D721Med (cell line): Measurements from ENCODE around the gene FAM53B.
"Not testable (repeated sequence)": the region's sequence is repeated elsewhere in the genome, so short reads cannot be mapped to it uniquely, and the experiment has no call there.

Experiments
- DNase-seq: peaks from one replicate; pipeline ENCODE4 v3.0.0; 2011; ENCODE audit warnings: low spot score; ENCODE audit not compliant: insufficient read length
- FAIRE-seq: peaks from 2 replicates; lab custom pipeline; 2011; peaks lifted over from hg19 to GRCh38; lab: Jason Lieb, UNC
- CTCF ChIP-seq: IDR thresholded peaks from 2 replicates; pipeline ENCODE4 v1.5.1; 2012; ENCODE audit warnings: mild to moderate bottlenecking, control low read depth; ENCODE audit not compliant: insufficient read depth; ENCODE audit errors: missing control alignments

FAM53B gene

GRCh38 chr10:124612611-124613498, 131.3 kb downstream of the FAM53B start:
- DNase-seq (no peak), FAIRE-seq (no peak)
- no peak for TF ChIP-seq CTCF

- TF ChIP-seq CTCF: no peak
- no peak for DNase-seq
- FAIRE-seq: no peak
Observed at GRCh38 chr10:124611738-124612137, 132.4 kb downstream of the FAM53B start.

- FAIRE-seq, DNase-seq: not testable (repeated sequence)
Observed at GRCh38 chr10:124610851-124611250, 133.3 kb downstream of the FAM53B start.

DNA sequence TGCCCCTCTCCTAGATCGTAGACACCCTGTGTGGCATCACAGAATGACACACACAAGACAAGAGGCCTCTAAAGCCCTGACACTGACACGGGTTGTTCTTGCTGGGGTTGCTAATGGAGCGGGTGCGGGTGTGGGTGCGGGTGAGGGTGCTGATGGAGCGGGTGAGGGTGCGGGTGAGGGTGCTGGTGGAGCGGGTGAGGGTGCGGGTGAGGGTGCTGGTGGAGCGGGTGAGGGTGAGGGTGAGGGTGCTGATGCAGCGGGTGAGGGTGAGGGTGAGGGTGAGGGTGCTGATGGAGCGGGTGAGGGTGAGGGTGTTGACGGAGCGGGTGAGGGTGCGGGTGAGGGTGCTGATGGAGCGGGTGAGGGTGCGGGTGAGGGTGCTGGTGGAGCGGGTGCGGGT, 134.0 kb downstream of the FAM53B start:
- not testable (repeated sequence) for DNase-seq, FAIRE-seq

DNA sequence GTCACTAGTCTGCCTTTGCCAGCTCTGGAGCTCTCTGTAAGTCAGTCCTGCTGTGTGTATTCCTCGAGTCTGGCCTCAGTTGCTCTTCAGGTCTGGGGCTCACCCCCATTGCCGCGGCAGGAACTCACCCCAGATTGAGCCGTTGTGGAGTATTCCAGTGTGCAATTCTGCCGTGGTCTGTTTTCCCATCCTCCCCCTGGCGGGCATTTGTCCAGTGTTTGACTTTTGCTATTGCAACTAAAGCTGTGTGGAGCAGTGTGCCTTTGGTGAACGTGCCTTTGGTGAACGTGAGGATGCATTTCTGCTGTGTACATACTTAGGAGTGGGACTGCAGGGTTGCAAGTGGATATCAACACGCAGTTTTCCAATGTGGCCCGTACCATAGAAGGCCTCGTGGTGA, 134.5 kb downstream of the FAM53B start:
- FAIRE-seq (no peak), DNase-seq (no peak)
- no peak for TF ChIP-seq CTCF

DNA sequence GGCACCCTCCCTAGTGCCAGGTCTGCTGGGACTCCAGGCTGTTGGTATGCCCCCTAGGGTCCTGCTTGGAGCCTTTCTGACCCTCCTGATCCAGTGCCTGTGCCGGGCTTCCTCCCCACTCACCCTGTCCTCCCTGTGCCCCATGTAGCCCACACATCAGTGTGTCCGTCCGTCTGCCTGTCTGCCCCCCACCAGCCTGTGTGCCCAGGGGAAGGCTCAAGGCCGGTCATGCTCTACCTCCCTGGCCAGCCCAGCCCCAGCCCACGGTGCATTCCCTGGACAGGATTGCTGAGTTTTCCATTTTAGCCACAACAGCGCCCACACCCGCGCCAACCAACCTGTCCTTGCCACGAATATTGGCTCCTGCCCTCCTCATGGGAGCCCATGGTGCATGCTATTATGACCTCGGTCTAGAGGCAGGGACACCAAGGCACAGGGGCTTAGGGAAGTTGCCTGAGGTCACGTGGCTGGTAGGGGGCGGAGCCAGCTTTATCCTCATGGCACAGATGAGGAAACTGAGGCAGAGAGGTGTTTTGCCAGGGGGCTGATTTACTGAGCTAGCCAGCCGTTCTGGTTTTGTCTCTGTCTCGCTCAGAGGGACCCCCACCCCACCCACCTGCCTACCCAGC, 136.0 kb downstream of the FAM53B start:
- no peak for TF ChIP-seq CTCF
- FAIRE-seq (no peak), DNase-seq (no peak)

GRCh38 chr10:124607693-124608092, 136.5 kb downstream of the FAM53B start:
- no peak for DNase-seq
- no peak for FAIRE-seq
- TF ChIP-seq CTCF: no peak

DNA sequence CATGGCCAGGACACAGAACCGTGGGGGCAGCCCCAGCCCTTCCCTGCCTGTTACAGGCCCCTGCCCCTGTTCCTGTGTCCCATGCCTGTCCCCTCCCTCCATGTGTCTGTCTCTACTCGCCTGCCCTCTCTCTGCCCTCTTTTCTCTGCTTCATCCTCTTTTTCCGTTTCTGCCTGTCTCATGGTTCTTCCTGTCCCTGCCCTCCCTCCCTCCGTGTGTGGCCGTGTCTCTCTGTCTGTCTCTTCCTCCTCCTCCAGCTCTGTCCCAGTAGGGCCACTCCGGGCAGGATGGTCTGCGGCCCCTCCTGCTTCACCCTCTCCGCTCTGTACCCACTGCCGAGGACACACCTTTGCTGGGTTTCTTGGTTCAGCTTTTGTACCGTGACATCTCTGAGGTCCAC, 137.4 kb downstream of the FAM53B start:
- no peak for FAIRE-seq

More for the DNA sequence above, 137.4 kb downstream of the FAM53B start:
- no peak for TF ChIP-seq CTCF
- DNase-seq: no peak
